Measurements from ENCODE around the gene SLC19A1. TPM values are rescaled to one million over a fixed set of nuclear protein-coding genes. Genes with fewer than 3 reads are reported as not detected.
"Not testable (repeated sequence)": the region's sequence is repeated elsewhere in the genome, so short reads cannot be mapped to it uniquely, and the experiment has no call there.

SLC19A1 gene
- total RNA-seq, 1 donor from 2014 or later, result 25.6 TPM

GRCh38 chr21:45506836-45507522, 35.3 kb downstream of the SLC19A1 start:
- Mint-ChIP-seq H3K4me1 (ENCODE audit: low read depth) (peaks cover 5% of the 10 kb centered on the region), H3K4me3 (ENCODE audit: low read depth) (no peak overlapping the region), H3K27me3 (no peaks in the 10 kb centered on the region), H3K9me3 (ENCODE audit: low read depth) (peaks cover 3% of the 10 kb centered on the region), H3K36me3 (ENCODE audit: insufficient read depth) (peaks cover 24% of the 10 kb centered on the region), H3K27ac (no peak overlapping the region)
- TF ChIP-seq CTCF (IDR thresholded peaks at IDR 0.05; ENCODE audit: unreplicated experiment), result no peak
- no peak for DNase-seq (ENCODE audit: low spot score, unreplicated experiment)

- DNase-seq (ENCODE audit: low spot score, unreplicated experiment), result no peak
- Mint-ChIP-seq H3K27me3 (no peaks in the 10 kb centered on the region), H3K27ac (no peak overlapping the region), H3K4me1 (ENCODE audit: low read depth) (peaks cover 5% of the 10 kb centered on the region), H3K36me3 (ENCODE audit: insufficient read depth) (peaks cover 21% of the 10 kb centered on the region), H3K4me3 (ENCODE audit: low read depth) (no peak overlapping the region), H3K9me3 (ENCODE audit: low read depth) (peaks cover 3% of the 10 kb centered on the region)
- TF ChIP-seq CTCF (IDR thresholded peaks at IDR 0.05; ENCODE audit: unreplicated experiment), result no peak
Measured at GRCh38 chr21:45506241-45506817, 35.9 kb downstream of the SLC19A1 start.

- Mint-ChIP-seq H3K9me3 (ENCODE audit: low read depth) (peaks cover 3% of the 10 kb centered on the region), H3K4me1 (ENCODE audit: low read depth) (peaks cover 5% of the 10 kb centered on the region)
Measured at GRCh38 chr21:45505416-45506021, 36.7 kb downstream of the SLC19A1 start.

GRCh38 chr21:45504516-45505415, 37.5 kb downstream of the SLC19A1 start:
- peaks cover 17% of the 10 kb centered on the region for H3K36me3 Mint-ChIP-seq (ENCODE audit: insufficient read depth)
- no peak overlapping the region for H3K27ac Mint-ChIP-seq
- DNase-seq (ENCODE audit: low spot score, unreplicated experiment), result no peak
- TF ChIP-seq CTCF (IDR thresholded peaks at IDR 0.05; ENCODE audit: unreplicated experiment), result no peak
- no peaks in the 10 kb centered on the region for H3K27me3 Mint-ChIP-seq
- peaks cover 3% of the 10 kb centered on the region for H3K9me3 Mint-ChIP-seq (ENCODE audit: low read depth)
- no peak overlapping the region for H3K4me3 Mint-ChIP-seq (ENCODE audit: low read depth)
- H3K4me1 Mint-ChIP-seq (ENCODE audit: low read depth), result peaks cover 5% of the 10 kb centered on the region

More at GRCh38 chr21:45505416-45506021, 36.7 kb downstream of the SLC19A1 start:
- Mint-ChIP-seq H3K4me3 (ENCODE audit: low read depth) (no peak overlapping the region), H3K27me3 (no peaks in the 10 kb centered on the region), H3K27ac (peak overlapping the region; percentile 16), H3K36me3 (ENCODE audit: insufficient read depth) (peaks cover 17% of the 10 kb centered on the region)
- DNase-seq (ENCODE audit: low spot score, unreplicated experiment), result no peak
- TF ChIP-seq CTCF (IDR thresholded peaks at IDR 0.05; ENCODE audit: unreplicated experiment), result no peak

GRCh38 chr21:45504021-45504515, 38.2 kb downstream of the SLC19A1 start:
- no peak for TF ChIP-seq CTCF (IDR thresholded peaks at IDR 0.05; ENCODE audit: unreplicated experiment)
- H3K4me1 Mint-ChIP-seq (ENCODE audit: low read depth), result peaks cover 5% of the 10 kb centered on the region
- no peak overlapping the region for H3K4me3 Mint-ChIP-seq (ENCODE audit: low read depth)
- H3K27me3 Mint-ChIP-seq, result no peaks in the 10 kb centered on the region
- peaks cover 3% of the 10 kb centered on the region for H3K9me3 Mint-ChIP-seq (ENCODE audit: low read depth)
- H3K27ac Mint-ChIP-seq, result no peak overlapping the region
- H3K36me3 Mint-ChIP-seq (ENCODE audit: insufficient read depth), result peaks cover 19% of the 10 kb centered on the region
- no peak for DNase-seq (ENCODE audit: low spot score, unreplicated experiment)

- not testable (repeated sequence) for H3K9me3 Mint-ChIP-seq (ENCODE audit: low read depth); H3K4me1 Mint-ChIP-seq (ENCODE audit: low read depth); H3K27me3 Mint-ChIP-seq
Measured at GRCh38 chr21:45503226-45503625, 39.0 kb downstream of the SLC19A1 start.

More at GRCh38 chr21:45503226-45503625, 39.0 kb downstream of the SLC19A1 start:
- not testable (repeated sequence) for H3K4me3 Mint-ChIP-seq (ENCODE audit: low read depth); H3K27ac Mint-ChIP-seq; DNase-seq (ENCODE audit: low spot score, unreplicated experiment)
- H3K36me3 Mint-ChIP-seq (ENCODE audit: insufficient read depth), result peaks cover 19% of the 10 kb centered on the region

All from progenitor cell of endocrine pancreas (in vitro differentiated cells).